HG03571 (cell line): Measurements from ENCODE around the gene RYR1.
"Not testable (repeated sequence)": the region's sequence is repeated elsewhere in the genome, so short reads cannot be mapped to it uniquely, and the experiment has no call there.

Experiments
- ATAC-seq: cut with Tn5 transposase; IDR thresholded peaks from one replicate; pipeline ENCODE4 v1.9.1; 2021; ENCODE audit not compliant: unreplicated experiment

Gene RYR1

DNA sequence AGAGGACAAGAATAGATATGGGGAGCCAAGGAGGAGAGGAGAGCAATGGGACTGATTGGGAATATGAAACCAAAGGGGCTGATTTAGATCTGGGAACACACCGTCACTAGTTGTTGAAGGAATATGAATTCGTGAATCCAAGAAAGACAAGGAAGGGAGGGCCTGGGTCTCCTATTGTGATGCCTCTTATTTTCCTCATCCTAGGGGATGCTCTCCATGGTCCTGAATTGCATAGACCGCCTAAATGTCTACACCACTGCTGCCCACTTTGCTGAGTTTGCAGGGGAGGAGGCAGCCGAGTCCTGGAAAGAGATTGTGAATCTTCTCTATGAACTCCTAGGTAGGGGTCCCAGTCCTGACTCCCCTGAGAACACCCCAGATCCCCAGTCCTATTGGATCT, 21.5 kb downstream of the RYR1 start:
- ATAC-seq: no peak

DNA sequence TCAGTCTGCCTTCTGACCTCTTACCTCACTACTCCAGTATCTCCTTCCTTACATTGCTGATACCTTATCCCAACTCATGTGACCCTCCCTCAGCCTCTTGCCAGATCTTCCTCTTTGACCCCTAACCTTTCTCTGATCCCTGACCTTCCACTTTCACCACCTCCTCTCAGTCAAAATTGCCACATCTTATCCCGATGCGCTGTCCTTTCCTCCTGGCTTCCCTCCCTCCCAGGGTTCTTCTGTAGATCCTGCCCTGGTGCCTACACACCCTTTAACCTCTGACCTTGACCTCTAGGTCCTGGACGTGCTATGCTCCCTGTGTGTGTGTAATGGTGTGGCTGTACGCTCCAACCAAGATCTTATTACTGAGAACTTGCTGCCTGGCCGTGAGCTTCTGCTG, 23.7 kb downstream of the RYR1 start:
- ATAC-seq: no peak

GRCh38 chr19:38457690-38458405, 24.4 kb downstream of the RYR1 start:
- ATAC-seq: no peak

GRCh38 chr19:38458991-38459390, 25.5 kb downstream of the RYR1 start:
- ATAC-seq: no peak

- ATAC-seq: no peak
Observed at GRCh38 chr19:38463365-38463764, 29.9 kb downstream of the RYR1 start.

DNA sequence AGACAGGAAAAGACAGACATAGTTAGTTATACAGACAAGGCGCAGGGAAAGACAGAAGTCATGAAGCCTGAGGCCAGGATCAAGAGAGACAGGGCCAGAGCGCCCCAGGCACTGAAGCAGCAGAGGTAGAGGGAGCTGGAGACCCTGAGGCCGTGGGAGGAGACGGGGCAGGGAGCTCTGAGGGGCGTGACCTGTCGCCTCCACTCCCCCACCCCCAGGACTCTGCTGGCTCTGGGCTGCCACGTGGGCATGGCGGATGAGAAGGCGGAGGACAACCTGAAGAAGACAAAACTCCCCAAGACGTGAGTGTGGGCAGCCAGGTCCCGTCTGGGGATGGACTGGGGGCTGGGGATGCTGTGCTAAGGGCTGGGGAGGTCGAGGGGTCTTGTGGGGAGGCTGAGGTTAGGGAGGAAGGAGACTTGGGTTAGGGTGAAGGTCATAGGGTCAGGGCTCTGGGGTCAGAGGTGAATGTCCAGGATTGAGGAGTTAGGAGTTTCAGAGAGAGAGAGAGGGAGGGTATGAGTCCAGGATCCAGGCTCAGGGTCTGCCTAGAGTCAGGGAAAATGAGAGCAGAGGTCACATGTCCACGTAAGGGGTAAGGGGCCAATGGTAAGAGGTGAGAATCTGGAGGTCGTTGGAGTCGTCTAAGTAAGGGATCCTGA, 31.1 kb downstream of the RYR1 start:
- ATAC-seq: no peak

DNA sequence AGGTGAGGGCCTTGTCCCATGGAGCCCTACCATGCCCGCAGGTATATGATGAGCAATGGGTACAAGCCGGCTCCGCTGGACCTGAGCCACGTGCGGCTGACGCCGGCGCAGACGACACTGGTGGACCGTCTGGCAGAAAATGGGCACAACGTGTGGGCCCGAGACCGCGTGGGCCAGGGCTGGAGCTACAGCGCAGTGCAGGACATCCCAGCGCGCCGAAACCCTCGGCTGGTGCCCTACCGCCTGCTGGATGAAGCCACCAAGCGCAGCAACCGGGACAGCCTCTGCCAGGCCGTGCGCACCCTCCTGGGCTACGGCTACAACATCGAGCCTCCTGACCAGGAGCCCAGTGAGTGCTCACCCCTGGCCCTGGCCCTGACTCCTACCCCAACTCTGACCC, 32.6 kb downstream of the RYR1 start:
- ATAC-seq: no peak

GRCh38 chr19:38467541-38468525, 34.3 kb downstream of the RYR1 start:
- ATAC-seq: no peak

GRCh38 chr19:38469151-38469550, 35.7 kb downstream of the RYR1 start:
- no peak for ATAC-seq

GRCh38 chr19:38470788-38471480, 37.4 kb downstream of the RYR1 start:
- no peak for ATAC-seq

DNA sequence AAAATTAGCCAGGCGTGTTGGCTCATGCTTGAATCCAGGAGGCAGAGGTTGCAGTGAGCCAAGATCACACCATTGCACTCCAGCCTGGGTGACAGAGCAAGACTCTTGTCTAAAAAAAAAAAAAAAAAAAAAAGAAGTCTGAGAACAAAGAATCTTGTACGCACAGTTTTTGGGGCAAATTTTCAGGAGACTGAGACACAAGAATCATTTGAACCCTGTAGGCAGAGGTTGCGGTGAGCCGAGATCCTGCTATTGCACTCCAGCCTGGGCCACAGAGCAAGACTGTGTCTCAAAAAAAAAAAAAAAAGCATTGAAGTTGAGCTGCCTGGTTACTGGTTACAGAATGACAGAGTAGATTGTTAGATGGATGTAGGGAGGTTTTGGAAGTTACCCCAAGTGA, 39.2 kb downstream of the RYR1 start:
- not testable (repeated sequence) for ATAC-seq

- ATAC-seq: no peak
Observed at GRCh38 chr19:38473201-38473600, 39.7 kb downstream of the RYR1 start.

GRCh38 chr19:38475176-38475575, 41.7 kb downstream of the RYR1 start:
- no peak for ATAC-seq

- ATAC-seq: no peak
Observed at GRCh38 chr19:38478273-38478971, 44.9 kb downstream of the RYR1 start.

DNA sequence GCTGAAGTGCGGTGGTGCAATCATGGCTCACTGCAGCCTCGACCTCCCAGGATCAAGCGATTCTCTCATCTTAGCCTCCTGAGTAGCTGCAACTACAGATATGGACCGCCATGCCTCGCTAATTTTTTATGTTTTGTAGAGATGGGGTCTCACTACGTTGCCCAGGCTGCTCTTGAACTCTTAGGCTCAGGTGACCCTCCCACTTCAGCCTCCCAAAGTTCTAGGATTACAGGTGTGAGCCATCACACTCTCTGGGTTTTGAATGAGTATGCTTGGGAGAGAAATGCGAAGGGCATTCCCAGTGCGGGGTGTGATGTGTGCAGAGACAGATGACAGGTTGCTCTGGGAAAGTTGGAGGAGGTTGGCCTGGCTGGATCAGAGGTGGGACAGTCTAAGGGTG, 49.0 kb downstream of the RYR1 start:
- no peak for ATAC-seq

DNA sequence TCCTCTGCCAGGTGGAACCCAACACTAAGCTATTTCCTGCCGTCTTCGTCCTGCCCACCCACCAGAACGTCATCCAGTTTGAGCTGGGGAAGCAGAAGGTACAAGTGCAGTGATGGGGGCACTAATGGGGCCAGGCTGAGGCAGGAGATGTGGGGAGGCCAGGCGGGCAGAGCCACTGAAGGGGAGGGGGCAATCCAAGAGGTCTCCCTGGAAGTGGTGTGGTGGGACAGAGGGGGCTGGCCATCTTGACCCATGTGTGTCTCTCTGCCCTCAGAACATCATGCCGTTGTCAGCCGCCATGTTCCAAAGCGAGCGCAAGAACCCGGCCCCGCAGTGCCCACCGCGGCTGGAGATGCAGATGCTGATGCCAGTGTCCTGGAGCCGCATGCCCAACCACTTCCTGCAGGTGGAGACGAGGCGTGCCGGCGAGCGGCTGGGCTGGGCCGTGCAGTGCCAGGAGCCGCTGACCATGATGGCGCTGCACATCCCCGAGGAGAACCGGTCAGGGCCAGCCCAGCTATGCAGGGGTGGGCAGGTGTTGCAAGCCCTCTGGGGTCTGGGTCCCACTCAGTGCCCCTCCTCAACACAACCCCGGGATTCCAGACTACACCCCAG, 49.6 kb downstream of the RYR1 start:
- no peak for ATAC-seq

- ATAC-seq: no peak
Observed at GRCh38 chr19:38484747-38485146, 51.3 kb downstream of the RYR1 start.

GRCh38 chr19:38485541-38486285, 52.2 kb downstream of the RYR1 start:
- no peak for ATAC-seq

DNA sequence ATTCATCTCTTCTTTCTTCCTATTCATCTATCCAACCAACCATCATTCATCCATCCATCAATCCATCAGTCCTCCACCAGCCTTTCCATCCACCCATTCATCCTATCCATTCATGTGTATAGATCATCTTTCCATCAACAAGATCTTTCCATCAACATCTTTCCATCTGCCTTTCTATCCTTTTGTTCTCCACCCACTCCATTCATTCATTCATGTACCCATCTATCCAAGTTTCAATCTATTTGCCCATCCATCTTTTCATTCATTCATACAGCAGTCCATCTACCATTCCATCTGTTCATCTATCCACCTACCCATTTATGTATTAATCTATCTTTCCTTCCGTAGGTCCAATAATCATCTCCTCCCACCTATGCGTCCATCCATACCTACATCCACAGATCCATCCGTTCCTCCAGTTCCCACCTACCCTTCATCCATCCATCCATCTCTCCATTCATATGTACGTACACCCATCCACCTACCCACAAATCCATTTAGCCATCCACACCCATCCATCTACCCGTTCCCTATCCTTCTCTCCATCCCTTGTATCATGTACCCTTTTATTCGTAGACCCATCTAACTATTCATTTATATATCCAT, 53.3 kb downstream of the RYR1 start:
- no peak for ATAC-seq
